DOHH2 (cell line): ENCODE data around the gene RBFOX2.

Source experiments
- CTCF ChIP-seq: fragments of 200-600 bp; sonication (generic); IDR thresholded peaks from one replicate; pipeline ENCODE4 v1.5.1; 2014; ENCODE audit warnings: antibody characterized with exemption, mild to moderate bottlenecking, low read depth, low read length; ENCODE audit not compliant: poor library complexity, severe bottlenecking
- EZH2phosphoT487 ChIP-seq: fragments of 200-600 bp; sonication (generic); IDR thresholded peaks from 2 replicates; pipeline ENCODE4 v1.6.1; 2017; ENCODE audit warnings: borderline replicate concordance, mild to moderate bottlenecking, antibody characterized with exemption, low read length, moderate library complexity, mixed read lengths

DNA sequence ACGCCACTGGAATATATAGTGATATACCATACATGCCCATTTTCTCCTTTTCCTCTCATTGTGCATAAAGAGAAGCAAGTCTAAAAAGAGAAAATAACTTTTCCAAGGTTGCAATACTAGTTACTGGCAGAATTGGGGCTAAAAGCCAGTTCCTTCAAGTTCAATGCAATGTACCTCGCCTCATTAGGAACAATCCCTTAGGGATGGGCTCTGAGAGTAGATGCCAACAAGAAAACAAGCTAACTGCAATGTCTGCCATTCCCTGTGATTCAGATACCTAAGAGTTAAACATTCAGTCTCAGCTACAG is 114.3 kb downstream of the RBFOX2 start:
- TF ChIP-seq CTCF (no peak), EZH2phosphoT487 (no peak)
